GM21528 (cell line): ENCODE results near the gene NAV2.
"Not testable (repeated sequence)": the region's sequence is repeated elsewhere in the genome, so short reads cannot be mapped to it uniquely, and the experiment has no call there.

Experiments
- ATAC-seq: cut with Tn5 transposase; IDR thresholded peaks from one replicate; pipeline ENCODE4 v1.9.1; 2021; ENCODE audit warnings: mild to moderate bottlenecking, moderate library complexity; ENCODE audit not compliant: unreplicated experiment, low FRiP score

The NAV2 gene

DNA sequence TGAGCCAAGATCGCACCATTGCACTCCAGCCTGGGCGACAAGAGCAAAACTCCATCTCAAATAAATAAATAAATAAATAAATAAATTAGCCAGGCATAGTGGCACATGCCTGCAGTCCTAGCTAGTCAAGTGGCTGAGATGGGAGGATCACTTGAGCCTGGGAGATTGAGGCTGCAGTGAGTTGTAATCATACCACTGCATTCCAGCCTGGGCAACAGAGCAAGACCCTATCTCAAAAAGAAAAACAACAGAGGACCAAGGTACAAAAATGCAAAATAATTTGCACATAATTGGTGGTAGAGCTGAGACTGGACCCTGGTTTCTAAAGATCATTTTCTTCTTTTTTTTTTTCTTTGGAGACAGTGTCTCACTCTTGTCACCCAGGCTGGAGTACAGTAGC lies 294.0 kb downstream of the NAV2 start:
- not testable (repeated sequence) for ATAC-seq

DNA sequence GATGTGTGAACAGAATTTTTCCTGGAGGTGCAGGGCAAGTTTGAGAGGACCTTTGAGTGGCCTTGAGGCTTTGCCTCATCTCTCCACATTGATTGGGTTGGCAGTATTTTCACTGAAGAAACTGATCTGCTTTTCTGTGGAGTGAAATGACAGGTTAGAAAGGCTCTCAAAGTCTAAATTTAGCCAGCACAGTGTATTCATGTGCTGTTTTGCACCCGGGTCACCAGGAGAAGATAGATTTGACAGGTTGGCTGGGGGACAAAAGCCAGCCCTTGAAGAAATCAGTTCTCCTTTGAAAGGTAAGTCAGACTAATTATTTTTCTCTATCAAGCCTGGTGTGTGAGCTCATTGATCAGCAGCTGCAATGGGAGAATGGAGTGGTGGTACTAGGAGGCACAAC lies 294.7 kb downstream of the NAV2 start:
- no peak for ATAC-seq

DNA sequence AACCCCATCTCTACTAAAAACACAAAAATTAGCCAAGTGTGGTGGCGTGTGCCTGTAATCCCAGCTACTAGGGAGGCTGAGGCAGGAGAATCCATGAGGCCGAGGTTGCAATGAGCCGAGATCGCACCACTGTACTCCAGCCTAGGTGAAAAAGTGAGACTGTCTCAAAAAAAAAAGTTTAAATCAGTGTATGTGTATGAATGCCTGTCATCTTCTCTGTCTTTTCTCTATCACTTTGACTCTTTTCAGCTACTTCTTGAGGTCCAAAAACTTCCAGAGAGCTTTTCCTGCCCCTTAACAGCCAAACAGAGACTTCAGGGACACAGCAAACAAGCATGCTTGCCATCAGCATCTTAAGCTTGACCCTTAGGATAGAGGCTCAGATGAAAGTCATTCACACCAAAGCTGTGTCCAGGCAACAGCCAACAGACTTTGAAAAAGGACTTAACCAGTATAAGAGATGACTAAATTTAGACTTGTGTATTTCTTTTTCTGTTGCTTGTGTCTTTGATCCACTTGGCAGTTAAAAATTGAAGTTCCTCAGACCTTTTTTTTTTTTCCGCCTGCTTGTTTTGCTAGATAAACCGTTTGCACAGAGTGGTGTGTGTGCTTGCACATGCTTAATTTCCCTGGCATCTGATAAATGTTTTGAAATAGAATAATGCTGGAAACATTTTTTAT lies 295.7 kb downstream of the NAV2 start:
- ATAC-seq, result no peak

DNA sequence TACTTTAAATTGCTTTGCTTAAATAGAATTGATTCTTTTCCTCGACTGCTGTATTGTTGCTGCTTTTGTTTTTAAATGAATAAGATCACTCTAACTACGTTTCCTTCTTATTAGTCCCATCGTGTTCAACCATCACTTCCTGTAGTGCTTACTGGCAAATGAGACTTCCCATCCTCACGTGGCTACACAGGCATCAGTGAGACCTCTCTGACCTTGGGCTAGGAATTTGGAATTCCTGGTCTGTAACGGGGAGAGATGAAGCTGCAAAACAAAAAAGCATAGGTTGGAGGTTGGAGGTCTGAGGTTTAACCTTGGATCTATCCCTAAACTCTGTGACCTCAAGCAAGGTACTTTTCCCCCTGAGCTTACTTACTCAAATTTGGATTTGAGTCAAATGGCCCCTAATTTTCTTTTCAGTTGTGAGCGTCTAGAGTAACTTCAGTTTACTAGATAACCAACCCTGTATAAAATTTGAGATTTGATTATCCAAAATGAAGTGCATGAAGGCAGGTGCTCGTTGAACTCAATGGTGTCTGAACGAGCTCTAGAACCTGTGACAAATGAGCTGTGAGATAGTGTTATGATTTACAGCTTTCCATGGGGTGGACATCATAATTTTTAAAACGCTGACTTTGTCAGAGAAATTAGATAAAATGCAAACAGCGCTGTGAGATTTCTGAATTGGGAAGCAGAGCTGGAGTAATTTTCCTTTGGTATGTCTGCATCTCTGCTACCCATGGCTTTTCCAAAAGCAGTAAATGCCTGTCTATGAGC lies 296.4 kb downstream of the NAV2 start:
- ATAC-seq, result no peak

DNA sequence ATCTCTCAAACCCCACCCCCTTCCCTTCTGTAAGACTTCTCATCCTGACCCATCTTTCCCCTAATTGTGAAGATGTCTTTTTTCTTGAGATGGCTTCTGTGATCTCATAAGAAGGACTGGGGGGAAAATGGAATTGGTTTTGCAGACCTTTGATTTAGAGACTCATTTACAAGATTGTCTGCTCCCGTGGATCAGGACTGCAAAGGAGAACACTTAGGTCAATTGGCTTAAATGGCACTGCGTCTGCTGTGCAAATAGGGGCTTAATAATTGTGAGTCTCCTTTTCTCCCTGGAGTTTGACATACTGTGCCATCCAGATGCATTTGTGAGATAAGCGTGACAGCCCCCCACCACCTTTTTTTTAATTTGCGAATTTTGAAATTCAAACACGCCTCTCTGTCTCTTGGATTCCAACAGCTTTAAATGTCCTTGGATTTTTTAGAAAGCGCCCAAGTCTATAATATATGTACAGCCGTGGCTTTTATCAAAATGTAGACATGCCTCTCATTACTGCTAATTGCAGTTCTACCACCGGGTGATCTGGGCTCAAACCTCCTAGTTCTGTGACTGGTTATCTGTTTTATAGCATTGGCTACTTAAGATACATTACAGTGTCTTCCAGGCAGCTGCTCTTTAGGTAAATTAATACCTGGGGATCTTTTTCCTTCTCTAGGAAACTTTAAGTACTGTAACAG lies 297.7 kb downstream of the NAV2 start:
- ATAC-seq, result no peak

DNA sequence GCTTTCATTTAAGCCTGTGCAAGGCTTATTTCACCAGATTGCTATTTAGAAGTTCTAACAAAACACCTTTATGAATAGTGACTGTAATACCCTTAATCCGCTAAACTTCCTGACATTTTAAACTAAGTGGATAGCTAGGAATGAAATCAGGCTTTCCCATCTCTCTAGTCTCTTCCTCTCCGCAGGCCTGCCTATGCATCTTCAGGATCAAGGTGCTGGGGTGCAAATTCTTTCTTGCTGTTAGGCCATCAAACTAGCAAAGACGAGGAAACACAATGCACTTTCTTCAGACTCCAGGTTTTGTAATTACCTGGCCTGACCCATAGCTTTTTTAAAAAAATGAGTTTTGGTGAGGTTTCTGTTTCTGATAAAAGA lies 298.2 kb downstream of the NAV2 start:
- ATAC-seq, result no peak

DNA sequence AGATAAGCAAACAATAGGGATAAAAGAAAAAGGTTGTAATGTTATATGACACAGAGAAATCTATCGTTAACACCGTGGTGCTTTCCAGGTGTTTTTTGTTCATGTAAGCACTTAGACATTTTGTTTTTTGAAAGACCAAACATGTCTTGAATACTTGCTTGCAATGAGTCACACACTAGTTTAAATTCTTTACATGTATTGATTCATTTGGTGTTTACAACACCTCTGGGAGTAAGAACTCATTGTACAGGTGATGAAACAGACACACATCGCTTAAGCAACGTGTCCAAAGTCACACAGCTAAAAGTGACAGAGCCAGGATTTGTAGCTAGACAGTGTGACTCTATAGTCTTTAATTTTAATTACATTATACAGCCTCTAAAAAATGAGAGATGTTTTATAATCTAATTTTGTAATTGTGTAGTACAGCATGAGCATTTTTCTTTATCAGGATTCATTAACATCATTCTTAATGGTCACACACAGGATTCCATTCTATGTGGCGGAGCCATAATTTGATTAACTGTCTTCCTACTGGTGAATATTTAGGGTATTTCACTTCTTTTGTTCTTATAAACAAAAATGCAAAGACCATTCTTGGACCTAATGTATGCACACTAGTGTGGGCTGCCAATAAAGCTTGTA lies 298.8 kb downstream of the NAV2 start:
- no peak for ATAC-seq

DNA sequence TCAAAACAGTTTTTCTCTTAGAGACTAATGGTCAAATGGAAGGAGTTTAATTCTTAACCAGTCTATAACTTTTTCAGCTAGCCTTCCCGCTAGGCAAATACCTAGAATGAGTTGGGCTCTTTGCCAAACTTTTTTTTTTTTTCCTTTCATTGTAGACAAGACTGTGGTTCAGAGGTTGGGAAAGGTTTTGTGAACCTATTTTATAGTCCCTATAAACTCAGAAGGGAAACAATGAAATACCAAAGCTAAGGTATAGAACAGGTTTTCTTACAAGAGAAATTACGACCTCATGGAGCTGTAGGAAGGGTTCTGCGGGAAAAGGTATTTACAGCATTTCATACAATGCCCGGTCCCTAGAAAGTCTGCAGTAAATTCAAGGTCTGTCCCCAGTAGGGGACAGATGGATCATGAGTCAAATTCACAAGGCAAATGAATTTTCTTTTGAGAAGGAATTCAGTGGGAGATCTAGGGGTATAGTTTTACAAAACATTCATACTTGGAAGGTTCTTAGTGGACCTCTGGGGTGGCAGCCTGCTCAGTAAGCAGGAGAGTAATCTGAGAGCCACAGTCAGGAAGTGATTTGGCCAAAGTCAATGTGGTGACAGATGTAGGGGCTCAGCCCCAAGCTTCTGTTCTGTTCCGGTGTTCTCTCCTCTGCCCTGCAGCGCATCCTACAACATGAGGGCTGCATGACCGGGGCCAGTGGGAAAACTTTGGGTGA lies 300.9 kb downstream of the NAV2 start:
- no peak for ATAC-seq

DNA sequence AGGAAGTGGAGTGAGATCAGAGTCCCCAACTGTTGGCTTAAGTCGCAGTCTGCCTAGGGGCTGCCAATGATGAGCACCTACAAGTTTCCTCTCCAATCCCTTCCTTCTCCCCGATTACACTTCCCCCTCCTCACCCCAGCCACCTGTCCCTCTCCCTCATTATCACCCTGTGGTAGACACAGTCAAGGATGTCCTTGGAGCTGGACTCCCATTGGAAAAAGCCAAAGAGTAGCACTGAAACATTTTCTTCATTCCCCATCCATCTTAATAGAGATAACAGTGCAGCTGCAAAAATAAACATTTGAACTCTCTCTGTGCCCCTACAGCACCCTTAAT lies 301.4 kb downstream of the NAV2 start:
- ATAC-seq, result no peak

DNA sequence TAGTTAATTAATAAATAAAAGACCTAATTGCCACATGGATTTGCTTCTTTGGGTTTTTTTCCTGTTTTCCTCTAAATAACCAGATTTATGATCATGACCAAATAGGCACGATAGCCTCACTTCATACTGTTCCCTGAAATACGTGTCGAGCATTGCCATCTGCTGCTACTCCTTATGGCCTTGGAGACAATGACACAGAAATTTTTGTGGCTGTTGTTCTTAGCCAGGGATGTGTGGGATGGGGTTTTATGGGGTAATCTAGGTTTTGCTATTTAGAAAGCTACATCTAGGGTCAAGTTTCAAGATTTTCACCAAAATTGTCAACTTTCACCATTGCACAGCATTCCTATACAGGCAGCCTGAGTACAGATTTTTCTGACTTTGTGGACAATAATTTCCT lies 302.5 kb downstream of the NAV2 start:
- no peak for ATAC-seq

DNA sequence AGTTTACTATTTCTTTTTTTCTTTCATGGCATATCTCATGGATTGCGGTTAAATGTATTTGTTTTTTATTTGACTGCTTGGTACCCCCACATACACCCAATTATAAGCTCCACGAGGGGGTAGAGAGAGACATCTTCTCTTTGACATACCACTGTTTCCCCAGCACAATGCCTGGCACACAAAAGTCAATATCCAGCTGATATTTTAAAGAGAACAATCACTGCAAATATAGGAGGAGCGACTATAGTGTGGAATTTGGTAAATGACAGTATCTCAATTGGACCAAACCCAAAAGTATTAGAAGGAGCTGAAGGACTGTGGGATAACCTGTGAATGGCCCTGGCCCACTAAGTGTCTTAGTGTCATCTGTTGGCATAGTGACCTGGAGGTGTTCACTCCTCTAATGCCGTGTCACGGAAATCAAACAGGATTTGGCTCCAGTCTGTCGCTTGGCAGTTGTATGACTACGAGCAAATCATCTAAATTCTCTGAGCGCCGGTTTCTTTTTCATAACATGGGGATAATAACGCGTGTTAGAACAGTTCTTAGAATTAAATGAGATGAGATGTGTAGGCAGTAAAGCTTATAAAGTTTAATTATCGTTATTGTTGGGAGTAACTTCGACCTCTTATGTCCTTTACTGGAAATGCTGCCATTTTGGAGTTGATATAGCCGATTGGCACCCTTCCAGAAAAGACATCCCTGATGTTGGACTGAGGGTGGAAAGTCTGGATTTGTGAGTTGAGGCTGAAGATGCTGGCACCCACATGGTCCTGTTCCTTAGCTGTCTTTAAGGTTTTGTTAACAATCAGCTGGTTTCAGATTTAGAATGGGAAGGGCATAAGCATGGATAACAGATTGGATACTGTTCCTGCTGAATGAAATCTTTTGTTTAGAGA lies 303.1 kb downstream of the NAV2 start:
- ATAC-seq, result no peak

DNA sequence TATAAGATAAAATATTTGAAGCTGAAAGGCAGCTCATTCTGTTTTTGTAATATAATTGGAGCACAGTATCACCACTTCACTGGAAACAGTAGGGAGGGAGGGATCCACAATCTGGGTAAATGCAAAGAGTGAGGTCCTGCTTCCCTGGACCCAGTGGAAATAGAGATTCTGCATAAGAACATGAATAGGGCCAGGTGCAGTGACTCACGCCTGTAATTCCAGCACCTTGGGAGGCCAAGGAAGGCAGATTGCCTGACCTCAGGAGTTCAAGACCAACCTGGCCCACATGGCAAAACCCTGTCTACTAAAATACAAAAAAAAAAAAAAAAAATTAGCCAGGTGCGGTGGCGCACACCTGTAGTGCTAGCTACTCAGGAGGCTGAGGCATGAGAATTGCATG lies 303.9 kb downstream of the NAV2 start:
- ATAC-seq, result no peak

DNA sequence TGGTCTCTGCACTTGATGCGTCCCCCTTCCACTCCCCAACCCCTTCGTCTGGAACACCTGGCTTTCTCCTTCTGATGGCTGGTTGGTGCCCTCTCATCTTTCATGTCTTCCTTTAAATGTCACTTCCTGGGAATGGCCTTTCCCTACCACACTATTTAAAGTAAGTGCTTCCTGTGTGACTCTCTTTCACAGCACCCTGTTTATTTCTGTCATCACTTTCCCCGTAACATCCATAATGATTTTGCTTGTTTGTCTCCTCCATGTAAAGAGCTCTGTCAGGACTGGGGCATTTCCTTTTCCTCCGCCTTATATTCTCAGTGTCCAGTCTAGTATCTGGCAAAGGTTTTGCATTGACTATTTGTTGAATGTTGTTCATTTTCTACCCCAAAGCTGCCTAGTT lies 304.7 kb downstream of the NAV2 start:
- no peak for ATAC-seq

DNA sequence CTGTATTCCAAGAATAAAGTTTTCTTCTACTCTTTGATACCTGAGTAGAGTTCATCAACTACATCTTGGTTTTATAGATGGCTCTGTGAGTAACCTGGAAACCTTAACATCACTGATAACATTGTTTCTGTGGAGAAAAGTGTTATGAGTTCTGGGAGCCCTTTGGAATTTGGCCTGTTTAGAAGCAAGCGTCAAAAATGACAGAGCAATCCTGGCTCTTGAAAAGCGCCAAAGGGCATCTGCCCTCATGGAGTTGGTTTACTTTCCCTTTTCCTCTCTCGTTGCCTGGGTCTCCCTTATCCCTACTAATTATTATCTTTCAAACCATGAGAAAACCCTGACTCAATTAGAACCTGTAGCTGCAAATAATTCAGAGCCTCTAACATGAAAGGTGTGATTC lies 307.6 kb downstream of the NAV2 start:
- ATAC-seq, result no peak

DNA sequence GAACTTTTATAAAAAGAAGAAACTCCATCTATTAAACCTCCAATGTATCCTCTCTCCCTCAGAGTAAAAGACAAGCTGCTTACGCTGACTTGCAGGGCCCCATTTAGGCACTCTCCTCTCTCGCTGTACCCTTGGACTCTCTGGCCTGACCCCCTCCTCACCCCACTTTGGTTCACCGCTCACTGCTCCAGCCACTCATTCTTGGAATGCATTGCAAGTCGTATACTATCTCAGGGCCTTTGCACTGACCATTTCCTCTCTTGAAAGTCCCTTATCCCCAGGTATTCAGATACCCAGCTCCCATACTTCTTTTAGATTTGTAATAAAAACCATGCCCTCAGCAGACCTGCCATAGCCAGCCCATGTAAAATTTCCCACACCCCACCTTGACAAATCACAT lies 308.1 kb downstream of the NAV2 start:
- ATAC-seq, result no peak

DNA sequence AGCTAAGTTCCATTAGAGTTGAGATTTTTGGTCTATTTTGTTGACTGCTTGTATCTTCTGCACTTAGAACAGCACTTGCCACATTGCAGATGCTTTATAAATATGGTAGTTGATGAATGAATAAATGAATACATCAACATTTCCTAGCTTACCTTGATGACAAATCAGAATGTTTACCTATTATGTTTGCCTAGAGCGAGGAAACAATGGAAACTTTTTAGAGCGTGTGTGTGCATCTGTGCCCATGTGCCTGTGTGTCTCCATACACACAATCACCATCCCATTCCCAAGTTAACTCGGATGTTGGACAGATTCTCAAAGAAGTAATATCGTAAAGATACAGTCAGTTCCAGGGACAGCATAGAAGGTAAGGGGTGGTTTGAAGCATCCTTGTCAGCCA lies 308.6 kb downstream of the NAV2 start:
- ATAC-seq, result no peak

DNA sequence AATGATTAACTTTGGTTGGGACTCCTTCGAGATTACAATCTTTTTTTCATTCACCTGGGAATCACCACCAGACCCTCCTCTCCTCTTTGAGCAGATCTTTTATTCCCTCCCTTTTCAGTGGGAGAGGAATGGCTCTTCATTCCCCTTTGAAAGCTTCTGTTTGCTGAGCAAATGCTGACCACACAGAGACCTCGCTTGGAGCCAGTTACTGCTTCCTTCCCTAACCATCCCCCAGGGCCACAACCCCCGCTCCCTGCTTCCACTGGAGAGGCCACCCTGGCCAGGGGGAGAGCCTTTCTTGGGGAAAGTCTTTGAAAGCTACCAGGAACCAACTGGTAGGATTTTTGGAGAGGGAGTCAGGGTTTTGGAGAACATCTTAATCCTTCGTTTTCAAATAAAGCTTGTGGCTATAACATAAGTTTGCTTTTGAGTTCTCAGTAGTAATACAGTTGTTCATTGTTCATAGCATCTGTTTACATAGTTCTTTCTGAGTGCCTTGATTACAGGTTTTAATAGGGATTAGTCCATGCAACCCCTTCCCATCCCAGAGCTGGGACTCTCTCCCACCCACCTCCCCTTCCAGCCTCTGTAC lies 309.2 kb downstream of the NAV2 start:
- no peak for ATAC-seq

DNA sequence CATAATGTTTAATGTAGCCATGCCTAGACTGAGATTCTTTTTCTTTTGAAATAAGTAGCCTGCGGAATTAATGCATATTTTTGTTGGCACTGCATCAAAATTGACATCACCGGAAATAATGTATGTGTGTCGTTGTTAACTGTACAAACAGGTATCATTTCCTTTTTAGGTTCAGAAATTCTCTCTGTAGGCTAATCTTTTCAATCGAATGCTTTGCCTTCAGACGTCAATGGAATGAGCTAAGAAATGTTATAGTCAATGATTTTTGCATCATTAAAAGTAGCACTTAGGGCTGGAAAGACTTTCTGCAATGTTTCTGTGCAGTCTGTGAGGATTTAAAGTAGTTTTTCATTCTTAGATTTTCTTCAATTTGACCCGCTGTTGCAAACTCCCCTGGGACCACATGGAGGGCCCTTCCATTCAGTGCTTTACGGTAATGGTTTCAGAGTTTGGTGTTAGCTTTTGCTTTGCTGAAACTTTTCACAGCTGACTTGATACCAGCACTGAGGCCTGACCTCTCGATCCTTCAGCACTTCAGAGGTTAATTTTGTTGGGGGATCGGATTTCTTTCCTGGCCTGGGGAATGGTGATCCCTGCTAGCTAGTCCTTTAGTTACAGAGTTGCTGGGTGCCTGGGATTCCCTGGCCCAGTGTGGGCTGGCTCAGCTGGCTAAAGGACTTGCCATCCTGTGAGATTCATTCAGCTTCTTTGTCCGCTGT lies 309.9 kb downstream of the NAV2 start:
- no peak for ATAC-seq

DNA sequence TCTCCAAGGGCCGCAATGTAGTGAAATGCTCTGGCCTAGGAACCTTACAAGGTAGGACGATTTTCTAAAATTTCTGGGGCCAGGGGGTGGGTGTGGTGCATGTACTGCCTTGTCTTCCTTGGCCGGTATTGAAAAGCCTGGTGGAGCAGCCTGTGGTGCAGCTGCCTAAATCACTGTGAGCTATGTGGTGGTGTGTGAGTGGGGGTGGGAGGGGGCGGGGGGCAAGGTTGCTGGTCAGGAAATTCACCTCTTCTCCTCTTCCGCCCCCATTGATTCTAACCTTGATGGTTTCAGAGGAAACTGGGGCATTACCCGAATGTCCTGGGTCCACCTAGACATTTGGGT lies 310.4 kb downstream of the NAV2 start:
- ATAC-seq, result no peak
